ENCODE data around the gene ASRGL1.
"Not testable (repeated sequence)": the region's sequence is repeated elsewhere in the genome, so short reads cannot be mapped to it uniquely, and the experiment has no call there.

The ASRGL1 gene

DNA sequence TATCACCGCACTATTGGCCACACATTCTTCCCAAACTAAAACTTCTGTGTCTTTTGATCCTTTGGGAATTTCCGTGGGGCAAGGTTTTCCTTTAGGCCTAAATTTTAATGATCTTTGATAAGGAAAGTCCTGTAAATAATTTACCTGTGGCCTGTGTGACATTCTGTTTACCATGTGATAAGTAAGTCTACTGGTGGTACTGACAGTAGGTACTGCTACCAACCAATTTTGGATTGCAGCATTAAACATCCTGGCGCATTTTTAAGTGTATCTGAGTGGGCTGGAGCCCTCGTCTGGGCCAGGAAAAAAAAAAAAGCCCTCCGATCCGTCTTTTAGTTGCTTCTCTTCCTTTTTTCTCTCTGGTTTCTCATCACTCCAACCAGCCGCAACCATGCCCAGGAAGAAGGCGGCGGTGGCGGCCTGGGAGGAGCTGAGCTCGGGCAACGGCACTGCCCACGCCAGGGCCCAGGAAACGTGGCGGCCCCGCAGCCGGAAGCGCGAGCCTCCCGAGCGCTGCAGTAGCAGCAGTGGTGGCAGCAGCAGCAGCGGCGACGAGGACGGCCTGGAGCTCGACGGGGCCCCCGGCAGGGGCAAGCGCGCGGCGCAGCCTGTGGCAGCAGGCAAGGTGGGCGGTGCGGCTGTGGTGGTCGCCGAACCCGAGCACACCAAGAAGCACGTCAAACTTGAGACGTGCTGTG, 33.6 kb downstream of the ASRGL1 start:
- no peaks in the 10 kb centered on the region for H3K27me3 ChIP-seq
- H3K27ac ChIP-seq, result peak overlapping the region in 3 of 11 experiments; percentile 33 to 52 (median 37); a peak in 7 of 22 replicates
- no peaks in the 10 kb centered on the region for H4K20me1 ChIP-seq
- no peak for TF ChIP-seq Cebpa-rat (IDR thresholded peaks at IDR 0.05)
- peaks cover 0 to 3% (median 0%) of the 10 kb centered on the region in 11 experiments; a peak in 2 of 22 replicates for H3K36me3 ChIP-seq
- peaks cover 0 to 25% (median 9%) of the 10 kb centered on the region in 10 experiments; a peak in 8 of 20 replicates for H3K4me1 ChIP-seq
- H3K4me2 ChIP-seq, result peak overlapping the region in 9 of 11 experiments; percentile 7 to 58 (median 24); a peak in 11 of 22 replicates
- 0 out of 22 replicates have a peak overlapping the region, but pooled peaks of 1 of the 11 experiments have one; percentile 5 for H3K9ac ChIP-seq
- no peak overlapping the region for H3K4me3 ChIP-seq
- H3K9me3 ChIP-seq (replicated peaks in 1 of 11), result peaks cover 17 to 42% (median 22%) of the 10 kb centered on the region in 11 experiments

DNA sequence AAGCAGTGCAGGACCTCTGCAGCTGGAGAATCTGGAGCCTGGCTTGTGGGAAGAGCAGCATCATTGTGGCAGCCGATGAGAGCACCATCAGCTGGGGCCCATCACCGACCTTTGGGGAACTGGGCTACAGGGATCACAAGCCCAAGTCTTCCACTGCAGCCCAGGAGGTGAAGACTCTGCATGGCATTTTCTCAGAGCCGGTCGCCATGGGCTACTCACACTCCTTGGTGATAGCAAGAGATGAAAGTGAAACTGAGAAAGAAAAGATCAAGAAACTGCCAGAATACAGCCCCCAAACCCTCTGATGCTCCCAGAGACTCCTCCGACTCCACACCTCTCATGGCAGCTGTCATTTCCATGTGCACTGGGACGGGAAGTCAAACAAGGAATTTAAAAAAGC, 35.6 kb downstream of the ASRGL1 start:
- H3K27ac ChIP-seq, result no peak overlapping the region
- TF ChIP-seq Cebpa-rat (IDR thresholded peaks at IDR 0.05), result no peak
- H3K4me2 ChIP-seq, result peak overlapping the region in 10 of 11 experiments; percentile 1 to 36 (median 14); a peak in 11 of 22 replicates
- H3K9me3 ChIP-seq (replicated peaks in 1 of 11), result peaks cover 16 to 33% (median 22%) of the 10 kb centered on the region in 11 experiments
- H3K9ac ChIP-seq, result no peak overlapping the region
- no peaks in the 10 kb centered on the region for H4K20me1 ChIP-seq
- H3K27me3 ChIP-seq, result no peaks in the 10 kb centered on the region
- H3K36me3 ChIP-seq, result peaks cover 0 to 3% (median 0%) of the 10 kb centered on the region in 11 experiments; a peak in 2 of 22 replicates
- no peak overlapping the region for H3K4me3 ChIP-seq
- H3K4me1 ChIP-seq, result peaks cover 0 to 29% (median 9%) of the 10 kb centered on the region in 10 experiments; a peak in 8 of 20 replicates

DNA sequence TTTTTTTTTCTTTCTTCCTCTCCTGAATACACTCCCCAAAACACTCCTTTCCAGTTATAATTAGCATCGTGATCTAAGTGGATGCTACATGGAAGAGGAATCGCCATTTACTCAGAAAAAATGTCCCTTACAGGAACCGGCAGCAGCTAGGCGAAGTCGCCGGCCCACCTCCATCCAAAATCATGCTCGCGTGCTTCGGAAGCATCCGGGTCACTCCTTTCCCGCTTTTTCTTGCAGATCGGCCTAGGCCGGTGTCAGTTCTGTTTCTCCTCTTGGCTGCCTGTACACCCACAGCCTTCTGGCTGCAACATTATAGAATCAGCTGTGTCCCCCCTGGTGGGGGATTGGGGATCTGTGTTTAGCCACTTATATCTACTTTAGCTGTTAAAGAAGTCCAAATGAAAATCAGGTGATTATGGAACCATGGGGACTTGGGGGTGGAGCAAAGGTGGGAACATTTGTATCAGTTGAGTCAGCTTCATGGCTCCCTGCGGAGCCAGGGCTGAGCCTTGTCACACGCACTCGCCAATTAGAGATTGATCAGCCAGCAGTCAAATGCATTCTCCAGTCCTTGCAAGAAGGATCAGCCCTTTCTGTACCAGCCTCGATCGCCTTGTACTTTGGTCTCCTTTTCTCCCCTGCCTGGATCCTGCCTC, 36.3 kb downstream of the ASRGL1 start:
- TF ChIP-seq Cebpa-rat (IDR thresholded peaks at IDR 0.05), result no peak
- H3K4me2 ChIP-seq, result no peak overlapping the region

DNA sequence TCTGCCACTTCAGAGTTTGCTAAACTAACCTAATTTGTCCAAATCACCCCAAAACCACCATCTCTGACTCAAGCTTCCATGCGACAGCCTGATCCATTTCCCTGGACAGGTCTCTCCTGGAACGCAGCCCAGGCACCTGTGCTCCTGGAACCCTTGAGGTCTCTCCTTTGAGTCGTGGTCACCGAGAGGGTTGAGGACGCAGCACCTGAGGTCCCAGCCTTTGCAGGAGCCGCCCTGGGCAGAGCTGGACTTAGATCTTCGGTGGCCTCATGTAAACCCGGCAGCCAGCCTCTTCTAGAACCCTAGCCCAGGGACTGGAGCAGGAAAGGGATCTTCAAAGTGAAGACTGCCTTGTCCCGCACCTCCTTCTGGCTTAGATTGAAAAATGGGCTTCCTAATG, 37.6 kb downstream of the ASRGL1 start:
- Histone ChIP-seq H4K20me1 (no peaks in the 10 kb centered on the region), H3K4me2 (no peak overlapping the region), H3K9ac (no peak overlapping the region), H3K9me3 (replicated peaks in 1 of 11) (peaks cover 0 to 14% (median 3%) of the 10 kb centered on the region in 11 experiments; a peak in 7 of 22 replicates), H3K27me3 (no peaks in the 10 kb centered on the region), H3K27ac (no peak overlapping the region), H3K4me1 (peaks cover 0 to 29% (median 9%) of the 10 kb centered on the region in 10 experiments; a peak in 8 of 20 replicates), H3K36me3 (no peaks in the 10 kb centered on the region), H3K4me3 (no peak overlapping the region)
- TF ChIP-seq Cebpa-rat (IDR thresholded peaks at IDR 0.05), result no peak

More for the DNA sequence above, 36.3 kb downstream of the ASRGL1 start:
- peaks cover 9 to 26% (median 15%) of the 10 kb centered on the region in 11 experiments for H3K9me3 ChIP-seq (replicated peaks in 1 of 11)
- no peak overlapping the region for H3K27ac ChIP-seq
- no peak overlapping the region for H3K9ac ChIP-seq
- H4K20me1 ChIP-seq, result no peaks in the 10 kb centered on the region
- no peak overlapping the region for H3K4me3 ChIP-seq
- no peaks in the 10 kb centered on the region for H3K36me3 ChIP-seq
- H3K4me1 ChIP-seq, result peaks cover 0 to 29% (median 9%) of the 10 kb centered on the region in 10 experiments; a peak in 8 of 20 replicates
- H3K27me3 ChIP-seq, result no peaks in the 10 kb centered on the region

DNA sequence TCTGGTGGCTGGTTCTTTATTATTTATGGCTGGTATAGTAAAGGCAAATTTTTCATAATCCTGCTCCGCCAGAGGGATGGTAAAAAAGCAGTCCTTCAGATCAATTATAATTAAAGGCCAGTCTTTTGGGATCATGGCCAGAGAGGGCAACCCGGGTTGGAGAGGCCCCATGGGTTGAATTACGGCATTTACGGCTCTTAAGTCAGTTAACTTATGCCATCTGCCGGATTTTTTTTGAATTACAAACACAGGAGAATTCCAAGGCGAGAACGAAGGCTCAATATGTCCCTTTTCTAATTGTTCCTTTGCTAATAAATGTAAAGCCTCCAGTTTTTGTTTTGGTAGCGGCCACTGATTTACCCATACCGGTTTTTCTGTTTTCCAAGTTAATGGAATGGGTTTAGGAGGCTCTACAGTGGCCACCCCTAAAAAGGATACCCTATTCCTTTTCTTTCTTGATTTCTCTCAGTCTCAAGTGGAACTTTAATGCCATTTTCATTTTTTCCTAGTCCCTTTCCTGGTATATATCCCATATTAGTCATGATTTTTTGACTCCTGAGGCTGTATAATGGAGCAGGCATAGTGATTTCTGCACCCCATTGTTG, 41.3 kb downstream of the ASRGL1 start:
- H4K20me1 ChIP-seq; H3K36me3 ChIP-seq; H3K4me2 ChIP-seq; H3K9ac ChIP-seq; H3K9me3 ChIP-seq (replicated peaks in 1 of 11); H3K4me3 ChIP-seq; H3K27me3 ChIP-seq; H3K27ac ChIP-seq; H3K4me1 ChIP-seq: not testable (repeated sequence)

DNA sequence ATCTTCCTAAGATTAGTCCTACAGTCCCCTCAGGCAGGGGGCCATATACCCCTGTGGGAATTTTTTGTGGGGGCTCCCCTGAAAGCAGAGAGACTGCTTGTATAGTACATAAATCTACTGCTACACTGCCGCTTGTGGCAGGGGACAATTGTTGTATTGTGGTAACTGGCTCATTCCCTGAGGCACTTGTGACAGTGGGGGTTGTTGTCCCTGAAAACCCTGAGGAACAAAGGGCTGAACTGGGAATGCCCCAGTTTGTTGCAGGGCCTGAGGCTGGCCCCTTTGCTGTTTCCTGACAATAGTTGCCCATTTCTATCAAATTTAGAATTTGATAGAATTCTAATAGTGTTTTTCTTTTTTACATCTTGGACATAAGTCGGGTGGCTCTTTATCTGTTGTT, 42.3 kb downstream of the ASRGL1 start:
- not testable (repeated sequence) for H3K4me3 ChIP-seq; H3K27me3 ChIP-seq; H3K9ac ChIP-seq; H4K20me1 ChIP-seq; H3K9me3 ChIP-seq (replicated peaks in 1 of 11); H3K4me2 ChIP-seq; H3K4me1 ChIP-seq; H3K36me3 ChIP-seq; H3K27ac ChIP-seq

DNA sequence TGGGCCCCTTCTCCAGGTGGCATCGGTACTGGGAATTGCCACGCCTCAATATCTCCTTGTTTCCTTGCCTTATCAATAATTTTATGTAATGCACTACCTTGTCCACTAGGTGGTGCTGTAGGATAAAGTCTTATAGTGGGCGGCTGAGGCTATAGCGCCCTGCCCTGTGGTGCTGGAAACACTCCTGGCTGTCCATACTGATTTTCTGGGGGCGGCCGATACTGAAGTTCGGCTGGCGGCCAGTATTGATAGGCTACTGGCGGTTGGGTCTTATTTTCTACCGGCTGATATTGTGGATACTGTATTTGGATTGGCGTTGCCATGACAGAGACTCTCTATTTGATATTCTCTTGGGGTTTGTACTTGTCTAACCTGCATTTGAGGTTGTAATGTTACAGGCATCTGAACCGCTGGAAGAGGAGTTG, 43.6 kb downstream of the ASRGL1 start:
- not testable (repeated sequence) for H3K27ac ChIP-seq; H3K4me1 ChIP-seq; H3K9ac ChIP-seq; H3K4me3 ChIP-seq; H3K36me3 ChIP-seq; H3K27me3 ChIP-seq; H3K9me3 ChIP-seq (replicated peaks in 1 of 11); H4K20me1 ChIP-seq
- H3K4me2 ChIP-seq, result peak overlapping the region in 7 of 11 experiments; percentile 26 to 59 (median 40); a peak in 10 of 22 replicates

DNA sequence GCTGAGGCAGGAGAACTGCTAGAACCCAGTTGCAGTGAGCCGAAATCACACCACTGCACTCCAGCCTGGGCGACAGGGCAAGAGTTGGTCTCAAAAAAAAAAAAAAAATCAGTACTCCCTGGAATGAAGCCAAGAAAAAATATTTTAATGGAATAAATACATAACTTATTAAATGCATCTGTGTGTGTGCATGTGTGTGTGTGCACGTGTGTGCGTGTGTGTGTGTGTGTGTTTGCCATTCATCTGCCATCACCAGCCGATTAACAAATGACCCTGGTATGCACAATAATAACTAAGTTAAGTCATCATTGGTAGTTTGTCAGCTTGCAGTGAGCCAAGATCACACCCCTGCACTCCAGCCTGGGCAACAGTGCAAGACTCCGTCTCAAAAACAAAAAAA, 46.6 kb downstream of the ASRGL1 start:
- H3K9me3 ChIP-seq (replicated peaks in 1 of 11), result no peaks in the 10 kb centered on the region
- H3K27ac ChIP-seq, result no peak overlapping the region
- no peak overlapping the region for H3K4me2 ChIP-seq
- H4K20me1 ChIP-seq, result no peaks in the 10 kb centered on the region
- no peak overlapping the region for H3K9ac ChIP-seq
- no peaks in the 10 kb centered on the region for H3K36me3 ChIP-seq
- H3K27me3 ChIP-seq, result no peaks in the 10 kb centered on the region
- peaks cover 0 to 6% (median 0%) of the 10 kb centered on the region in 10 experiments; a peak in 3 of 20 replicates for H3K4me1 ChIP-seq
- H3K4me3 ChIP-seq, result no peak overlapping the region
- no peak for TF ChIP-seq Cebpa-rat (IDR thresholded peaks at IDR 0.05)

DNA sequence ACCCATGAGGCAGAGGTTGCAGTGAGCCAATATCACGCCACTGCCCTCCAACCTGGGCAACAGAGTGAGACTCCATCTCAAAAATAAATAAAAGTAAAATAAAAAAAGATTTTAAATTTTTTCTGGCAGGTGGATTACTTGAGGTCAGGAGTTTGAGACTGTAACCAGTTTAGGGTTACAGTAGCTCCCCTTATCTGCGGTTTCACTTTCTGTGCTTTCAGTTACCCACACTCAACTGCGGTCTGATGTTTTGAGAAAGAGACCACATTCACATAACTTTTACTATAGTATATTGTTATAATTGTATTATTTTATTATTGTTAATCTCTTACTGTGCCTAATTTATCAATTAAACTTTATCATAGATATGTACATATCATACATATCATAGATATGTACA, 48.8 kb downstream of the ASRGL1 start:
- H3K4me2 ChIP-seq; H3K27me3 ChIP-seq; H3K4me3 ChIP-seq; H3K9me3 ChIP-seq (replicated peaks in 1 of 11); H4K20me1 ChIP-seq; H3K9ac ChIP-seq; H3K27ac ChIP-seq; H3K36me3 ChIP-seq: not testable (repeated sequence)
- peaks cover 0 to 10% (median 1%) of the 10 kb centered on the region in 10 experiments; a peak in 9 of 20 replicates for H3K4me1 ChIP-seq

All from BLaER1 treated with 17β-estradiol and CSF1 and Interleukin-3, amounts not matched to agents 10 nM and 100 nM (cell line).